ENCODE measurements around the gene TTC22. TPM values are rescaled to one million over a fixed set of nuclear protein-coding genes. Genes with fewer than 3 reads are reported as not detected.

TTC22 gene
- total RNA-seq, 1 donor from 2014 or later: 2.4 TPM

GRCh38 chr1:54833121-54833520 lies 32.0 kb upstream of the TTC22 start:
- no peak for TF ChIP-seq CTCF (IDR thresholded peaks at IDR 0.05; ENCODE audit: unreplicated experiment)
- no peaks in the 10 kb centered on the region for H3K36me3 Mint-ChIP-seq (ENCODE audit: insufficient read depth)
- peaks cover 19% of the 10 kb centered on the region for H3K27me3 Mint-ChIP-seq
- peaks cover 3% of the 10 kb centered on the region for H3K9me3 Mint-ChIP-seq (ENCODE audit: low read depth)
- no peak for DNase-seq (ENCODE audit: low spot score, unreplicated experiment)
- no peaks in the 10 kb centered on the region for H3K4me1 Mint-ChIP-seq (ENCODE audit: low read depth)
- H3K27ac Mint-ChIP-seq: no peak overlapping the region
- H3K4me3 Mint-ChIP-seq (ENCODE audit: low read depth): no peak overlapping the region

GRCh38 chr1:54826226-54826816 lies 25.2 kb upstream of the TTC22 start:
- Mint-ChIP-seq H3K27me3 (peaks cover 10% of the 10 kb centered on the region), H3K9me3 (ENCODE audit: low read depth) (peaks cover 27% of the 10 kb centered on the region), H3K4me3 (ENCODE audit: low read depth) (no peak overlapping the region), H3K36me3 (ENCODE audit: insufficient read depth) (no peaks in the 10 kb centered on the region), H3K27ac (no peak overlapping the region), H3K4me1 (ENCODE audit: low read depth) (no peaks in the 10 kb centered on the region)
- DNase-seq (ENCODE audit: low spot score, unreplicated experiment): no peak
- TF ChIP-seq CTCF (IDR thresholded peaks at IDR 0.05; ENCODE audit: unreplicated experiment): no peak

- H3K27ac Mint-ChIP-seq: no peak overlapping the region
- peaks cover 30% of the 10 kb centered on the region for H3K9me3 Mint-ChIP-seq (ENCODE audit: low read depth)
- no peaks in the 10 kb centered on the region for H3K4me1 Mint-ChIP-seq (ENCODE audit: low read depth)
- peaks cover 2% of the 10 kb centered on the region for H3K36me3 Mint-ChIP-seq (ENCODE audit: insufficient read depth)
- H3K4me3 Mint-ChIP-seq (ENCODE audit: low read depth): no peak overlapping the region
- no peak for DNase-seq (ENCODE audit: low spot score, unreplicated experiment)
- no peak for TF ChIP-seq CTCF (IDR thresholded peaks at IDR 0.05; ENCODE audit: unreplicated experiment)
- H3K27me3 Mint-ChIP-seq: peaks cover 6% of the 10 kb centered on the region
These were observed 24.6 kb upstream of the TTC22 start for GRCh38 chr1:54825696-54826095.

GRCh38 chr1:54823670-54824069 lies 22.5 kb upstream of the TTC22 start:
- Mint-ChIP-seq H3K4me1 (ENCODE audit: low read depth) (peaks cover 5% of the 10 kb centered on the region), H3K27me3 (no peaks in the 10 kb centered on the region), H3K27ac (no peak overlapping the region), H3K36me3 (ENCODE audit: insufficient read depth) (peaks cover 2% of the 10 kb centered on the region), H3K9me3 (ENCODE audit: low read depth) (peaks cover 28% of the 10 kb centered on the region), H3K4me3 (ENCODE audit: low read depth) (no peak overlapping the region)
- no peak for DNase-seq (ENCODE audit: low spot score, unreplicated experiment)
- no peak for TF ChIP-seq CTCF (IDR thresholded peaks at IDR 0.05; ENCODE audit: unreplicated experiment)

- peaks cover 5% of the 10 kb centered on the region for H3K4me1 Mint-ChIP-seq (ENCODE audit: low read depth)
These were observed 18.6 kb upstream of the TTC22 start for GRCh38 chr1:54819733-54820132.

More at GRCh38 chr1:54819733-54820132, 18.6 kb upstream of the TTC22 start:
- H3K27ac Mint-ChIP-seq: no peak overlapping the region
- H3K27me3 Mint-ChIP-seq: peaks cover 11% of the 10 kb centered on the region
- no peak for DNase-seq (ENCODE audit: low spot score, unreplicated experiment)
- H3K36me3 Mint-ChIP-seq (ENCODE audit: insufficient read depth): peaks cover 2% of the 10 kb centered on the region
- H3K4me3 Mint-ChIP-seq (ENCODE audit: low read depth): no peak overlapping the region
- no peak for TF ChIP-seq CTCF (IDR thresholded peaks at IDR 0.05; ENCODE audit: unreplicated experiment)
- H3K9me3 Mint-ChIP-seq (ENCODE audit: low read depth): peaks cover 23% of the 10 kb centered on the region

Measured in progenitor cell of endocrine pancreas (in vitro differentiated cells).